PC-3 (cell line): ENCODE measurements around the gene CLIC2.

ENCODE experiments used
- EZH2phosphoT487 ChIP-seq: fragments of 300-600 bp; sonication (generic); IDR thresholded peaks from 2 replicates; pipeline ENCODE4 v1.6.1; 2018; ENCODE audit warnings: mild to moderate bottlenecking, antibody characterized with exemption, low read length, borderline replicate concordance
- TF ChIP-seq, protein P1 (sequence below): fragments of 300-600 bp; sonication (generic); conservative IDR thresholded peaks from 2 replicates; pipeline ENCODE4 v1.5.1; 2017; ENCODE audit warnings: antibody characterized with exemption, low read depth, mild to moderate bottlenecking, low read length

DNA sequence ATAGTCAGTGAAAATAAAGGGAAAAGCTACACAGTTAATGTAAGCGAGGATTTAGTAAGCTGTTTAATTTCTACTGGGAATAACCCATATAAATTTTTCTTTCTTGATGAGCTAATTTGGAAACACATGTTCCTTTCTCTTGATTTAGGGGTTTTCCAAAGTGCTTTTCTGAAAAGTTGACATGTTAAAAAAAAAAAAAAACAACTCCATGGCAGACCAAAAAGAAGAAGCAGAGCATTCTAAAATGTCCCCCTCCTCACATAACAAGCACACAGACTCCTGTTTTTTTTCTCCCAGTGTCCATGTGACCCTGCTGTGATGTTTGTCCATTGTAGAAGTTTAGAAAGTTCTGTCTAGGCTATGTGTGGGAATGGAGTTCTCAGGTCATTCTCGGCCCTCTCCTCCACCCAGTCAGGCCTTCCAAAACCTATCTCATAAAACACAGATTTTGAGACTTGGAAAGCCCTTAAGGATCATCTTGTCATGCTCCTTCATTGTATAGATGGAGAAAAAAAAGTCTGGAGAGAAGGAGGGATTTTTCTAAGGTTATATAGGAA lies 792 bp downstream of the CLIC2 start:
- TF ChIP-seq, protein P1, sequence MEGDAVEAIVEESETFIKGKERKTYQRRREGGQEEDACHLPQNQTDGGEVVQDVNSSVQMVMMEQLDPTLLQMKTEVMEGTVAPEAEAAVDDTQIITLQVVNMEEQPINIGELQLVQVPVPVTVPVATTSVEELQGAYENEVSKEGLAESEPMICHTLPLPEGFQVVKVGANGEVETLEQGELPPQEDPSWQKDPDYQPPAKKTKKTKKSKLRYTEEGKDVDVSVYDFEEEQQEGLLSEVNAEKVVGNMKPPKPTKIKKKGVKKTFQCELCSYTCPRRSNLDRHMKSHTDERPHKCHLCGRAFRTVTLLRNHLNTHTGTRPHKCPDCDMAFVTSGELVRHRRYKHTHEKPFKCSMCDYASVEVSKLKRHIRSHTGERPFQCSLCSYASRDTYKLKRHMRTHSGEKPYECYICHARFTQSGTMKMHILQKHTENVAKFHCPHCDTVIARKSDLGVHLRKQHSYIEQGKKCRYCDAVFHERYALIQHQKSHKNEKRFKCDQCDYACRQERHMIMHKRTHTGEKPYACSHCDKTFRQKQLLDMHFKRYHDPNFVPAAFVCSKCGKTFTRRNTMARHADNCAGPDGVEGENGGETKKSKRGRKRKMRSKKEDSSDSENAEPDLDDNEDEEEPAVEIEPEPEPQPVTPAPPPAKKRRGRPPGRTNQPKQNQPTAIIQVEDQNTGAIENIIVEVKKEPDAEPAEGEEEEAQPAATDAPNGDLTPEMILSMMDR = no peak
- TF ChIP-seq EZH2phosphoT487 = no peak
